HepG2 (cell line): ENCODE data around the gene CLEC2D.

Source experiments
- CTCF ChIP-seq: sonication (generic); formaldehyde crosslinking; IDR thresholded peaks from 2 replicates; pipeline ENCODE4 v1.5.0; 2020; ENCODE audit warnings: mild to moderate bottlenecking, missing genetic modification reagents, moderate library complexity
- RFX5 ChIP-seq: IDR thresholded peaks from 2 replicates; pipeline ENCODE4 v1.6.1; 2011; ENCODE audit warnings: low read depth, low read length, improper control_type of control experiment

DNA sequence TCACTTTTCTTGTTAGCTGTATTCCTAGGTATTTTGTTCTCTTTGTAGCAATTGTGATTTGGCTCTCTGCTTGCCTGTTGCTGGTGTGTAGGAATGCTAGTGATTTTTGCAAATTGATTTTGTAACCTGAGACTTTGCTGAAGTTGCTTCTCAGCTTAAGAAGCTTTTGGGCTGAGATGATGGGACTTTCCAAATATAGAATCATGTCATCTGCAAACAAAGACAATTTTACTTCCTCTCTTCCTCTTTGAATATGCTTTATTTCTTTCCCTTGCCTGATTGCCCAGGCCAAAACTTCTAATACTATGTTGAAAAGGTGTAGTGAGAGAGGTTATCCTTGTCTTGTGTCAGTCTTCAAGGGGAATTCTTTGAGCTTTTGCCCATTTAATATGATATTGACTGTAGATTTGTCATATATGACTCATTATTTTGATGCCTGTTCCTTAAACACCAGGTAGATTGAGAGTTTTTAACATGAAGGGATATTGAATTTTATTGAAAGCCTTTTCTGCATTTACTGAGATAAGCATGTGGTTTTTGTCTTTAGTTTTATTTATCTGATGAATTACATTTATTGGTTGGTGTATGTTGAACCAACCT is 36.7 kb downstream of the CLEC2D start:
- TF ChIP-seq CTCF (CRISPR knock-in tag) (no peak), RFX5 (no peak)
